HG02852 (cell line): Measurements from ENCODE around the gene TGM1.
A peak's percentile ranks its signal among the peaks of the same experiment; 100 is the strongest.
"Not testable (repeated sequence)": the region's sequence is repeated elsewhere in the genome, so short reads cannot be mapped to it uniquely, and the experiment has no call there.

Source experiments
- ATAC-seq: cut with Tn5 transposase; IDR thresholded peaks from one replicate; pipeline ENCODE4 v1.9.1; 2021; ENCODE audit warnings: mild to moderate bottlenecking, moderate library complexity; ENCODE audit not compliant: unreplicated experiment

The TGM1 gene

GRCh38 chr14:24255438-24255837 is 7.5 kb downstream of the TGM1 start:
- ATAC-seq = no peak

- ATAC-seq = no peak
Observed at GRCh38 chr14:24254630-24255392, 8.2 kb downstream of the TGM1 start.

GRCh38 chr14:24253936-24254335 is 9.0 kb downstream of the TGM1 start:
- ATAC-seq = no peak

GRCh38 chr14:24252289-24253124 is 10.5 kb downstream of the TGM1 start:
- ATAC-seq = no peak

GRCh38 chr14:24251880-24252288 is 11.1 kb downstream of the TGM1 start:
- ATAC-seq = no peak

- no peak for ATAC-seq
Observed at GRCh38 chr14:24250354-24250753, 12.6 kb downstream of the TGM1 start.

- no peak for ATAC-seq
Observed at GRCh38 chr14:24249230-24250021, 13.6 kb downstream of the TGM1 start.

- ATAC-seq = no peak
Observed at GRCh38 chr14:24247422-24247821, 15.6 kb downstream of the TGM1 start.

GRCh38 chr14:24246765-24247212 is 16.2 kb downstream of the TGM1 start:
- no peak for ATAC-seq

- not testable (repeated sequence) for ATAC-seq
Observed at GRCh38 chr14:24245350-24245749, 17.6 kb downstream of the TGM1 start.

GRCh38 chr14:24243336-24243836 is 19.6 kb downstream of the TGM1 start:
- ATAC-seq = no peak

- ATAC-seq = peak; percentile 84
Observed at GRCh38 chr14:24241829-24242443, 21.0 kb downstream of the TGM1 start.

GRCh38 chr14:24240110-24240918 is 22.7 kb downstream of the TGM1 start:
- no peak for ATAC-seq

- ATAC-seq = no peak
Observed at GRCh38 chr14:24238527-24239037, 24.4 kb downstream of the TGM1 start.

- ATAC-seq = no peak
Observed at GRCh38 chr14:24238123-24238522, 24.9 kb downstream of the TGM1 start.

- no peak for ATAC-seq
Observed at GRCh38 chr14:24237463-24237955, 25.5 kb downstream of the TGM1 start.

GRCh38 chr14:24236689-24237462 is 26.1 kb downstream of the TGM1 start:
- no peak for ATAC-seq

- ATAC-seq = no peak
Observed at GRCh38 chr14:24235804-24236688, 26.9 kb downstream of the TGM1 start.
